Smooth muscle cell of the brain vasculature (primary cell): Measurements from ENCODE around the gene ITGB7.
A peak's percentile ranks its signal among the peaks of the same experiment; 100 is the strongest.

Experiments used
- DNase-seq: peaks from one replicate; pipeline ENCODE4 v3.0.0-alpha.2; 2012; ENCODE audit warnings: low read depth, low spot score

ITGB7 gene

GRCh38 chr12:53230108-53230845 is 23.2 kb upstream of the ITGB7 start:
- no peak for DNase-seq

DNA sequence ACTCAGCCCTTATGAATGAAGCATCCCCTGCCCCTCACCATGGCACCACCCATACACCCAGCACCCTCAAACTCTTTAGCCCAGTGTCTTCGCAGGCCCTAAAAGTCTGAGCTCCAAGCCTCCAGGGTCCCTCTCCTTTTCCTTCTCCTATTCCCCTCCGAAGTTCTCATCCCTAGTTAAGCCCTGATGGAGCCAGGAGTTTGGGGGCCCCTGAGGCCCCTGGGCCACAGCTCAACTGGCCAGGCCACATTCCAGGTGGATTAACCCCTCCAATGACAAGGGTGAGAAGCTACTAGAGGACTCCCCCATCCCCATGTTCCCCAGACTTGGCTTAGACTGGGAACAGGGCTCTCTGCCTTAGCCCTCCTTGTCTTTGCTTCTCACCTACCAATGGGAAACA is 22.4 kb upstream of the ITGB7 start:
- DNase-seq: no peak

DNA sequence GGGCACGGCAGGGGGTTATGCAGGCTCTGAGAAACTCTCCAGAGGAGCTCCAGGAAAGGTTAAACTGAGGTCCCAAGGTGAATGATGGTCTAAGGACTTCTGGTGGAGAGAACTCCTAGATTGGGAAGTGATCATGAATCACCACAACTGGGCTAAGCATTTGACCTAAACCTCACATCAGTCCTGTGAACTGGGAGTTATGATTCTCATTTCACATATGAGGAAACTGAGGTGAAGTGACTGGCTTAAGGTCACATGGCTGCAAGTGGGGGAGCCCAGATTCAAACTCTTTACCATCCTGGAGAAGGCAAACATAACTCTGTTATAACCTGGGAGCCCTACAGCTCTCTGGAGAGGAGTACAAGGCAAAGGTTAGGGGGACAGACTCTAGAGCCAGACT is 20.8 kb upstream of the ITGB7 start:
- no peak for DNase-seq

GRCh38 chr12:53227341-53227740 is 20.3 kb upstream of the ITGB7 start:
- no peak for DNase-seq

DNA sequence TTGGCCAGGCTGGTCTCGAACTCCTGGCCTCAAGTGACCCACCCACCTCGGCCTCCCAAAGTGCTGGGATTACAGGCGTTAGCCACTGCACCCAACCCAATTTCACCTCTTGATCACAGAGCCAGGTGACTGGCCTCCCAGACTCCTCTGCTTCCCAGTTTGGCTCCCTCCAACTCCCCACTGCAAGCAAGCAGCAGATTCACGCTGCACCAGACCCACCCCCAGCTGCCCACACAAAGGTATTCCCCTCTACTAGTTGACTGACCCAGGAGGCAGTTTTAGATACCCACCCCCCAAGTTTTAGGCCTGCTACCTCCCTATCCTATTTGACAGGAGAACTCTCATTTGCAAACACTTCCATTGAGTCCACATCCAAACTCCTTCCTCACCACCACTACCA is 19.8 kb upstream of the ITGB7 start:
- no peak for DNase-seq

GRCh38 chr12:53225635-53226424 is 18.8 kb upstream of the ITGB7 start:
- DNase-seq: no peak

GRCh38 chr12:53224897-53225634 is 18.0 kb upstream of the ITGB7 start:
- no peak for DNase-seq

DNA sequence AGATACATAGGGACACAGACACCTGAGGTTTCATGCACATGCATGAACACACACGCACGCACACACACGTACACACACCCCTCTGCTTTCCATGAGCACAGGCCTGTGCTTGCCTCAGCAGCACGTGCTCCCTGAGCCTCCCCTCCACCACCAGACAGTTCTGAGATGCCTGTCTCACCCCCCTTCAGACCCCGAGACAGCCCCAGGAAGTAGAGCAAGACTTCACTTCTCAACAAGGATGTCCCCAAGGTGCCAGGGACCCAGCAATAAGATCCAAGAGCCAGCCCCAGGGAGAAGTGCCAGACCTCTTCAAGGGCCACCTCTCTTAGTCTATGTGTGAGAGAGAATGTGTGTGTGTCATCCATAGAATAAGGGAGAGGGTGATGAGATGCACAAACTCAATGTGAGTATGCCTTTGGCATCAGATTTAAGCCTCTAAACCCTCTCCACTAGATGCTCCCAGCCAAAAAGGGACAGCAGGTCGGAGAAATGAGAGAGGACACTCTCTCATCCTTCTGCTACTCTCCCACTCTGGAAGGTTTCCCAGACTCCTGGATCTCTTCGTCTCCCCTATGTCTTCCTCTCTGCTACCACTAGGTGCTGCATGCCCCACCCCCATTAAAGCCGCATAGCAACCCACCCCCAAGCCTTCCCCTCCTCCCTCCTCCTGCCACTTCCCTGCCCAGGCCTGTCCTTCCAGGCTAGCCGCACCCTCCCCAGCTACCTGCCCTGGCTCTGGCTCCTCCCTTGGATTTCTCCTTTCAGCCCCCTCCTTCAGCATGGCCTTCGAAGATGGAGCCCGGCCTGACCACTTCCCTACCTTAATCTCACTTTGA is 17.2 kb upstream of the ITGB7 start:
- no peak for DNase-seq

GRCh38 chr12:53223389-53224060 is 16.5 kb upstream of the ITGB7 start:
- no peak for DNase-seq

DNA sequence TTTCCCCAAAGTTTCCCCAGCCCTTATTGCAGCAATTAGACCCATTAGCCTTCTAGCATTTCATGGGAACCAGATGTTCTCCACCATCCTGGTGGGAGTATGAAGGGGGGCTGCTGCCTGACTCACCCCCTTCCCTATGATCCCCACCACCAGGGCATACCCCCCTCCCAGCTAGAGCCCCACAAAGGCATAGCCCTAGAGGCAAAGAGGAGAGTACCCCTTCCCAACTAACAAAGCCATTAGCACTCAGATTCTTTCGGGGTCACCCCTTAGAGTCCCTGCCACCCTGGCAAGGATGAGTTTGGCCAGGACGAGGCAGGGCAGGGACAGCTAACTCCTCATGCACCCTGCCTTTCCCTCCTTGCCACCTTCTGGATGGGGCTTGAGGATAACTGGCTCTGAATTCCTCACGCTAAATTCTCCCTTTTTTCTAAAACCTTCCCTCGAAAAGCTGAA is 15.8 kb upstream of the ITGB7 start:
- no peak for DNase-seq

GRCh38 chr12:53222170-53222721 is 15.2 kb upstream of the ITGB7 start:
- DNase-seq: no peak

GRCh38 chr12:53221203-53222080 is 14.4 kb upstream of the ITGB7 start:
- no peak for DNase-seq

DNA sequence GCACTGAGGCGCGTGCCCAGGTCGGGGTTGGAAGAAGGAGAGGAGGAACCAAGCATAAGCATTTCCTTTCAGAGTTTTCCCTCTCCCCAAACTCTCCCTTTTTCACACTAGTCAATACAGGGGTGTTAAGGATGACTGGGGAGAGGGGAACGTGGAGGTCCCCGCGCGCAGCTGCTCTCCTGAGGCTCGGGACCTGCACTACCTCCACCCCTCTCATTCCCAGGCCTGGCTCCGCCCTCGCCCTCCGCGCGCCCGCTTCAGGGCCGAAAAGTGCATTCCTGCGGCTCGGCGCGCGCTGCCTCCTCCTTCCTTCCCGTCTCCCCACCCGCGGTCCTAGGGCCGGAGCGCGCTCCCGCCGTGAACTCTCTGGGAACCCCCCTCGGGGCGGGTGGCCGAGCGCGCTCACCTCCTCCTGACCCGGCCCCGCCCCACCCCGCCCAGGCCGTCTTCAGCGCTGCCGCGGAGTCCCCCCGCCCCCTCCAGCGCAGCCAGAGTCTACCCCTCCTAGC is 13.7 kb upstream of the ITGB7 start:
- peak; percentile 70 for DNase-seq

GRCh38 chr12:53219956-53220693 is 13.1 kb upstream of the ITGB7 start:
- no peak for DNase-seq

DNA sequence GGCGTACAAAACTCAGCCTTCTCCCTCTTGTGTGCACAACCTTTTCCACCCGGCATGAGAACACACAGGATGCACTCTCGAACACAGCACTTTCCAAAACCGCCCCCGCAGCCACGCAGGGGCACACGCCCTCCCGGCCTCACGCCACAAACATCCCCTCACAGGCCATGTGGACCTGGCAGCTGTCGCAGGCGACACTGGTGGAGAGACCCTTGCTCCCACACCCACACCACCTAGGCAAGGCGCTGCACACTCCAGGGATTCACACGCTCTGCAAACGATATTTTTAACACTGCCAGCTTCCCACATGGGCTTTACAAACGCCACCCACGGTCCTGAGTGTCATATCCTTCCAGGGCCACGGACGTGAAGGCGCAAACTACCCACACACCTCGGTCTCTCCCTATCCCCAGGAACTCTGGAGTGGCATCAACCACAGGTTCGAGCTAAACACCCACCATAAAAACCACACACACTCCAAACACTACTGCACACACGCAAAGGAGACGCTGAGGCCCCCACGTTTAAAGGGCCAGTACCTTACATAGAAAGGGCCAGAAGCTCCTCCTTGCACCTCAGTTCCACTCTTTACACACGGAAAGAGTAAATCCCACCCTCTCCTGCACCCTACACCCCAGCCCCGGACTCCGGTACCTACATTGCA is 12.4 kb upstream of the ITGB7 start:
- DNase-seq: no peak

DNA sequence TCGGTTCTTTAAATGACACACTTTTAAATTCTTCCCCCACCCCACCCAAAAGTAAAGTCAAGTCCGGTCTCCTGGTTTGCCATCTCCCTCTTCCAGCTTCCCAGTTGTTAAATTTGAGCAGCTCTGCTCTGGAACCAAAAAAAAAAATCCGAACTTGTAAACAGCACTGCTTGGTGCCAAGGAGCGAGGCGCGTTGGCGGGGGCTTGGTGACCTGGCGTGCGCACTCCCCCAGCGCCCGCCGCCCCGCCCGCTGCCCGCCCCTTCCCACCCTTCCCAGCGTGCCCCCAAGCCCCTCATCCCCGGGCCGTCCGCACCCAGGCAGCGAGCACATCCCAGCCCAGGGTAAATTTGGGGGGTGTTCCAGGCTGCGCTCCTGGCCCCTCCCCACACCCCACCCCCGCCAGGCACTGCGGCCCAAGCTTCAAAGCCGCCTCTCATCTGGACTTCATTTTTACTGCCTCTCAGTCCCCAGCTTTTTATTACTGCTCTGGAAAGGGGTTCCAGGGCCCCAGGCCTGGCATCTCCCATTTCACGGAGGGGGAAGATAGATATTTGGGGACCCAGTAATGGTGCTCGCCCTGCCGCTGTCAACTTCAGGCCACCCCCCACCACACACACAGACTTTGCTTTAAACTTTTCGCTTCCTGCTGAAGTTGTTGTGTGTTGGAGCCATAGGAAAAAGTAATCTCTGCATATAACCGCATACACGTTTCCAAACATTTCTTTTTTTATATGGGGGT is 11.7 kb upstream of the ITGB7 start:
- no peak for DNase-seq

DNA sequence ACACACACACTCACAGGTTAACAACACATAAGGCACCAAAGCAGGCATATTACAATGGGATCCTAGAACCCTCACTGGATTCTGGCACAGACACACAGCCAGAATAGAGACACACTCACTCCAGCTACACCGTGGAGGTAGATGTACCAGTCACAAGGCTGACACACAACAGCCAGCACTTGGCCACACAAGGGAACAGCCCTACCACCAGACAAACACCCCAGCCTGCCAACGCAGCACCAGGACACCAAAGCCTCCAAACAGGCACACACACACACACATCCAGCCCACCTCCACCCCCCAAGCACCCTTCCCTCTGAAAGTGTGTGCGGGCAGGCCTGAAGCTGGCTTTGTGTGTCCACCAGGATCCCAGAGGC is 10.9 kb upstream of the ITGB7 start:
- DNase-seq: no peak
